Neural cell (in vitro differentiated cells): ENCODE results near the gene GABBR2. TPM values are rescaled to one million over a fixed set of nuclear protein-coding genes. Genes with fewer than 3 reads are reported as not detected.

Source experiments
- H2AFZ ChIP-seq: fragments of 200-600, 300-800 bp; sonication (generic), shearing (Covaris generic); 2 replicates; pipeline ENCODE4 v1.6.0; 2014; ENCODE audit warnings: low read depth, mild to moderate bottlenecking, antibody characterized with exemption, low read length, moderate library complexity
- H3F3A ChIP-seq: fragments of 200-600 bp; shearing (Covaris generic); 2 replicates; pipeline ENCODE4 v1.6.1; 2016; ENCODE audit warnings: mild to moderate bottlenecking, moderate library complexity, mixed read lengths, antibody characterized with exemption, low read length; ENCODE audit not compliant: insufficient read depth, poor library complexity, severe bottlenecking
- H3K27ac ChIP-seq: fragments of 200-600, 300-800 bp; sonication (generic), shearing (Covaris generic); 2 replicates; pipeline ENCODE4 v1.5.1; 2014; ENCODE audit warnings: mild to moderate bottlenecking, low read length, moderate library complexity
- H3K27me3 ChIP-seq: fragments of 300-800, 200-600 bp; sonication (generic), shearing (Covaris generic); 2 replicates; pipeline ENCODE4 v1.6.0; 2014; ENCODE audit warnings: mild to moderate bottlenecking, low read depth, low read length, moderate library complexity; ENCODE audit not compliant: insufficient read depth
- H3K36me3 ChIP-seq: fragments of 300-800, 200-600 bp; sonication (generic), shearing (Covaris generic); 2 replicates; pipeline ENCODE4 v1.5.1; 2014; ENCODE audit warnings: mild to moderate bottlenecking, antibody characterized with exemption, low read length, moderate library complexity; ENCODE audit not compliant: insufficient read depth
- H3K4me2 ChIP-seq: fragments of 300-800, 200-600 bp; sonication (generic), shearing (Covaris generic); 2 replicates; pipeline ENCODE4 v1.6.0; 2014; ENCODE audit warnings: mild to moderate bottlenecking, low read length
- H3K4me3 ChIP-seq: fragments of 300-800, 200-600 bp; sonication (generic), shearing (Covaris generic); 2 replicates; pipeline ENCODE4 v1.5.1; 2014; ENCODE audit warnings: mild to moderate bottlenecking, low read length, moderate library complexity
- H3K79me2 ChIP-seq: fragments of 200-600 bp; shearing (Covaris generic); replicated peaks from 2 replicates; pipeline ENCODE4 v1.6.0; 2014; ENCODE audit warnings: mild to moderate bottlenecking, low read length, moderate library complexity; ENCODE audit not compliant: insufficient read depth
- H3K9ac ChIP-seq: fragments of 300-800, 200-600 bp; sonication (generic), shearing (Covaris generic); 2 replicates; pipeline ENCODE4 v1.6.1; 2016; ENCODE audit warnings: mild to moderate bottlenecking, low read length, mixed read lengths
- H3K9me2 ChIP-seq: fragments of 200-600 bp; shearing (Covaris generic); 2 replicates; pipeline ENCODE4 v1.6.1; 2016; ENCODE audit warnings: mild to moderate bottlenecking, low read length, mixed read lengths; ENCODE audit not compliant: insufficient read depth
- H3K9me3 ChIP-seq: fragments of 200-600, 300-800 bp; sonication (generic), shearing (Covaris generic); 2 replicates; pipeline ENCODE4 v1.6.1; 2016; ENCODE audit warnings: mild to moderate bottlenecking, mixed run types, low read length, moderate library complexity, mixed read lengths
- H4K20me1 ChIP-seq: fragments of 200-600 bp; shearing (Covaris generic); 2 replicates; pipeline ENCODE4 v1.6.1; 2016; ENCODE audit warnings: mild to moderate bottlenecking, mixed run types; ENCODE audit not compliant: insufficient read depth
- EP300 ChIP-seq: fragments of 450-650 bp; conservative IDR thresholded peaks from 2 replicates; pipeline ENCODE4 v1.6.1; 2014; ENCODE audit warnings: antibody characterized with exemption, mild to moderate bottlenecking, moderate library complexity; ENCODE audit not compliant: poor library complexity, severe bottlenecking
- EZH2 ChIP-seq: fragments of 200-600, 300-800 bp; shearing (Covaris generic), sonication (generic); IDR thresholded peaks from 2 replicates; pipeline ENCODE4 v1.6.1; 2014; ENCODE audit warnings: antibody characterized with exemption, low read length, borderline replicate concordance, mild to moderate bottlenecking; ENCODE audit not compliant: insufficient read depth, poor library complexity, severe bottlenecking
- MXI1 ChIP-seq: fragments of 450-650 bp; conservative IDR thresholded peaks from 2 replicates; pipeline ENCODE4 v1.6.1; 2014; ENCODE audit warnings: antibody characterized with exemption, mild to moderate bottlenecking; ENCODE audit not compliant: poor library complexity, severe bottlenecking
- POLR2AphosphoS5 ChIP-seq: IDR thresholded peaks from 2 replicates; pipeline ENCODE4 v1.6.1; 2012
- RAD21 ChIP-seq: fragments of 450-650 bp; conservative IDR thresholded peaks from 2 replicates; pipeline ENCODE4 v1.6.1; 2014; ENCODE audit warnings: antibody characterized with exemption, mild to moderate bottlenecking, moderate library complexity
- SMC3 ChIP-seq: fragments of 450-650 bp; conservative IDR thresholded peaks from 2 replicates; pipeline ENCODE4 v1.6.1; 2014; ENCODE audit warnings: antibody characterized with exemption, mild to moderate bottlenecking, moderate library complexity; ENCODE audit not compliant: poor library complexity
- TAF1 ChIP-seq: IDR thresholded peaks from 2 replicates; pipeline ENCODE4 v1.6.1; 2012; ENCODE audit warnings: low read depth
- polyA plus RNA-seq: library from polyadenylated mRNA; depleted of rRNA; stranded (reverse); fragments of >200 nt; gene quantifications from 2 replicates; pipeline ENCODE4 v1.2.3, GENCODE V29; 2014
- TF ChIP-seq, protein P1 (sequence below): fragments of 450-650 bp; IDR thresholded peaks from 2 replicates; pipeline ENCODE4 v1.5.1; 2014; ENCODE audit warnings: antibody characterized with exemption, mild to moderate bottlenecking, moderate library complexity; ENCODE audit not compliant: poor library complexity, severe bottlenecking
- TF ChIP-seq, protein P2 (sequence below): IDR thresholded peaks from 2 replicates; pipeline ENCODE4 v1.6.1; 2012; ENCODE audit warnings: borderline replicate concordance

Gene GABBR2
- polyA plus RNA-seq, 1 donor from 2014 or later: 7.1 TPM

DNA sequence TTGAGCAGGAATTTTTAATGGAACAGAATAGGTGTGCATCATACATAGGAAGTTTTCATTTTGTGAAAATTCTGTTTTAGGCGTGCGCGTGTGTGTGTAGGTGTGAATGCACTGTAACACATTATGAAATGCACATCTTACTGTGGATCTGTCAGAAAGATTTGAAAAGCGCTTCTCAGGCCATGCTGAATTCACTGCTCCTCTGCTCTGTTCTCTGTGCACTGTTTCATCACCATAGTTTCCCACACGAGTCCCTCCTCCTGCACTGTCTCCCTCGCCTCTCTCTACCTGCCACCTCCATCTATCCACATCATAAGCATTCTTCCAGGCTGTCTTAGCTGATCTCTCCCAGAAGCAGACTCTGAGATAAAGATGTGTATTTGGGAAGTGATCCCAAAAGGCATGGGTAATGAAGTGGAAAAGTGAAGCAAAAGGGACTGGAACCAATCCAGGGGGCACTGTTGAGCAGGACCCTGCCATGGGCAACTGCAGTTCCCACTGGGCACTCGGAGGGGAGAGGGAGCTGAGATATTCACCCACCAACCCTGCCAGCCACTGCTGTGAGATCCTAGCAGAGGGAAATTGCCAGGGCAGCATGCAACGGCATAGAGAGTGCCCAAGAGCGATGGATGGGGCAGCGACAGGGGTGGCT is 65.9 kb downstream of the GABBR2 start:
- Histone ChIP-seq H3K4me3 (no peak overlapping the region), H3K27ac (no peak overlapping the region), H3K4me2 (no peak overlapping the region), H2AFZ (no peak overlapping the region), H3F3A (no peaks in the 10 kb centered on the region), H4K20me1 (no peaks in the 10 kb centered on the region), H3K27me3 (no peaks in the 10 kb centered on the region), H3K9me3 (no peaks in the 10 kb centered on the region), H3K36me3 (no peaks in the 10 kb centered on the region), H3K79me2 (no peaks in the 10 kb centered on the region), H3K9ac (no peak overlapping the region), H3K9me2 (no peaks in the 10 kb centered on the region)
- TF ChIP-seq, protein P1, sequence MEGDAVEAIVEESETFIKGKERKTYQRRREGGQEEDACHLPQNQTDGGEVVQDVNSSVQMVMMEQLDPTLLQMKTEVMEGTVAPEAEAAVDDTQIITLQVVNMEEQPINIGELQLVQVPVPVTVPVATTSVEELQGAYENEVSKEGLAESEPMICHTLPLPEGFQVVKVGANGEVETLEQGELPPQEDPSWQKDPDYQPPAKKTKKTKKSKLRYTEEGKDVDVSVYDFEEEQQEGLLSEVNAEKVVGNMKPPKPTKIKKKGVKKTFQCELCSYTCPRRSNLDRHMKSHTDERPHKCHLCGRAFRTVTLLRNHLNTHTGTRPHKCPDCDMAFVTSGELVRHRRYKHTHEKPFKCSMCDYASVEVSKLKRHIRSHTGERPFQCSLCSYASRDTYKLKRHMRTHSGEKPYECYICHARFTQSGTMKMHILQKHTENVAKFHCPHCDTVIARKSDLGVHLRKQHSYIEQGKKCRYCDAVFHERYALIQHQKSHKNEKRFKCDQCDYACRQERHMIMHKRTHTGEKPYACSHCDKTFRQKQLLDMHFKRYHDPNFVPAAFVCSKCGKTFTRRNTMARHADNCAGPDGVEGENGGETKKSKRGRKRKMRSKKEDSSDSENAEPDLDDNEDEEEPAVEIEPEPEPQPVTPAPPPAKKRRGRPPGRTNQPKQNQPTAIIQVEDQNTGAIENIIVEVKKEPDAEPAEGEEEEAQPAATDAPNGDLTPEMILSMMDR: no peak
- TF ChIP-seq EZH2 (no peak), SMC3 (no peak), TAF1 (no peak), MXI1 (no peak), POLR2AphosphoS5 (no peak), RAD21 (no peak), EP300 (no peak)
- TF ChIP-seq, protein P2, sequence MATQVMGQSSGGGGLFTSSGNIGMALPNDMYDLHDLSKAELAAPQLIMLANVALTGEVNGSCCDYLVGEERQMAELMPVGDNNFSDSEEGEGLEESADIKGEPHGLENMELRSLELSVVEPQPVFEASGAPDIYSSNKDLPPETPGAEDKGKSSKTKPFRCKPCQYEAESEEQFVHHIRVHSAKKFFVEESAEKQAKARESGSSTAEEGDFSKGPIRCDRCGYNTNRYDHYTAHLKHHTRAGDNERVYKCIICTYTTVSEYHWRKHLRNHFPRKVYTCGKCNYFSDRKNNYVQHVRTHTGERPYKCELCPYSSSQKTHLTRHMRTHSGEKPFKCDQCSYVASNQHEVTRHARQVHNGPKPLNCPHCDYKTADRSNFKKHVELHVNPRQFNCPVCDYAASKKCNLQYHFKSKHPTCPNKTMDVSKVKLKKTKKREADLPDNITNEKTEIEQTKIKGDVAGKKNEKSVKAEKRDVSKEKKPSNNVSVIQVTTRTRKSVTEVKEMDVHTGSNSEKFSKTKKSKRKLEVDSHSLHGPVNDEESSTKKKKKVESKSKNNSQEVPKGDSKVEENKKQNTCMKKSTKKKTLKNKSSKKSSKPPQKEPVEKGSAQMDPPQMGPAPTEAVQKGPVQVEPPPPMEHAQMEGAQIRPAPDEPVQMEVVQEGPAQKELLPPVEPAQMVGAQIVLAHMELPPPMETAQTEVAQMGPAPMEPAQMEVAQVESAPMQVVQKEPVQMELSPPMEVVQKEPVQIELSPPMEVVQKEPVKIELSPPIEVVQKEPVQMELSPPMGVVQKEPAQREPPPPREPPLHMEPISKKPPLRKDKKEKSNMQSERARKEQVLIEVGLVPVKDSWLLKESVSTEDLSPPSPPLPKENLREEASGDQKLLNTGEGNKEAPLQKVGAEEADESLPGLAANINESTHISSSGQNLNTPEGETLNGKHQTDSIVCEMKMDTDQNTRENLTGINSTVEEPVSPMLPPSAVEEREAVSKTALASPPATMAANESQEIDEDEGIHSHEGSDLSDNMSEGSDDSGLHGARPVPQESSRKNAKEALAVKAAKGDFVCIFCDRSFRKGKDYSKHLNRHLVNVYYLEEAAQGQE: no peak

DNA sequence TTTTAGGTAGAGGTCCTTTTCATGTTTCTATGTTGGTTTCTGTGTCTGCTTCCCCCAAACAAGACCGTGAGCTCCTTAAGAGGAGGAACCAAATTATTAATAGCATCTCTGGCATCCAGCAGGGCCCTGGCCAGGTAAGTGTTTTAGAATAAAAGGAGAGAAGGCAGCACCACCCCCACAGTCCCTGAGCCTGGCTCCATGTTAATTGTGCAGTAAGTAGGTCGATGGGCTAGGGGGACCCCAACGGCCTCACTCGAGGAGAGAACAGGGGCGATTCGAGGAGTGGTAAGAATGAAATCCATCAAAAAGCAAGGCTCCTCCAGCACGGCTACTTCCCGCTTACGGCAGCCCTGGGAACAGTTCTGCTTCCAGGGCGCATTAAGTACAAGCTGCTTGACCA is 67.0 kb downstream of the GABBR2 start:
- no peaks in the 10 kb centered on the region for H3K27me3 ChIP-seq
- no peak overlapping the region for H3K9ac ChIP-seq
- H3K4me3 ChIP-seq: no peak overlapping the region
- H3K9me3 ChIP-seq: no peaks in the 10 kb centered on the region
- H3K36me3 ChIP-seq: no peaks in the 10 kb centered on the region
- no peaks in the 10 kb centered on the region for H4K20me1 ChIP-seq
- H3F3A ChIP-seq: no peaks in the 10 kb centered on the region
- no peak for TF ChIP-seq EP300
- no peak for TF ChIP-seq EZH2
- no peak for TF ChIP-seq MXI1
- no peak for TF ChIP-seq TAF1
- TF ChIP-seq RAD21: no peak
- TF ChIP-seq, protein P2: no peak
- TF ChIP-seq SMC3: no peak
- TF ChIP-seq, protein P1: no peak
- no peak for TF ChIP-seq POLR2AphosphoS5
- H3K27ac ChIP-seq: no peak overlapping the region
- H2AFZ ChIP-seq: no peak overlapping the region
- H3K79me2 ChIP-seq: no peaks in the 10 kb centered on the region
- no peaks in the 10 kb centered on the region for H3K9me2 ChIP-seq
- H3K4me2 ChIP-seq: no peak overlapping the region
